ENCODE measurements around the gene KDM1A.

GRCh38 chr1:23090056-23090455, 70.8 kb downstream of the KDM1A start:
- TF ChIP-seq CTCF (optimal IDR thresholded peaks at IDR 0.05 in 1 of 3, IDR thresholded peaks at IDR 0.05 in 1 of 3, conservative IDR thresholded peaks at IDR 0.05 in 1 of 3; ENCODE audit: extremely low read depth in 1 of 3, insufficient read depth in 2 of 3, low read length in 3 of 3) = no peak
- no peak for TF ChIP-seq EZH2 (IDR thresholded peaks at IDR 0.05; ENCODE audit: low read length)
